T-cell (primary cell): ENCODE measurements around the gene C10orf90. TPM values are rescaled to one million over a fixed set of nuclear protein-coding genes. Genes with fewer than 3 reads are reported as not detected.

Experiments
- ATAC-seq, 4 experiments: fragments of 200-7000 bp in 3 of 4; fragments of 150-1000 bp in 1 of 4; cut with Tn5 transposase; replicated peaks in 1 of 4; 1 replicate in 3 of 4; 2 replicates in 1 of 4; pipeline ENCODE4 v1.10.0; 2021; ENCODE audit warnings: moderate library complexity in 3 of 4, mild to moderate bottlenecking in 2 of 4, moderate number of reproducible peaks in 1 of 4
- CTCF ChIA-PET, 2 donors: fragments of 300-600 bp; sonication (Branson Sonifier 250); formaldehyde crosslinking; loops; one replicate each; lab custom pipeline; 2022; ENCODE audit warnings: antibody characterized with exemption in 2 of 2; lab: Charles Lee
- POLR2A ChIA-PET, 2 donors: fragments of 300-600 bp; sonication (Branson Sonifier 250); formaldehyde crosslinking; loops; one replicate each; lab custom pipeline; 2022; ENCODE audit warnings: antibody characterized with exemption in 2 of 2; lab: Charles Lee
- DNase-seq, 35 experiments: peaks; one replicate each; pipeline versions ENCODE4 v3.0.0 to v3.0.0-alpha.2; 2013 to 2023
- H3K27ac ChIP-seq: one replicate; pipeline ENCODE4 v1.5.1; 2013; ENCODE audit warnings: low read length
- H3K27me3 ChIP-seq, 2 experiments: replicated peaks in 1 of 2; 1 replicate in 1 of 2; 2 replicates in 1 of 2; pipeline versions ENCODE4 v1.6.1 to v1.7.0; 2013; ENCODE audit warnings: low read length in 1 of 2, mixed read lengths in 1 of 2; ENCODE audit not compliant: control insufficient read depth in 2 of 2, insufficient read depth in 2 of 2; ENCODE audit errors: extremely low read depth in 1 of 2
- H3K36me3 ChIP-seq, 2 donors: 1 replicate in 1 of 2; 2 replicates in 1 of 2; pipeline versions ENCODE4 v1.6.1 to v1.7.0; 2013; ENCODE audit warnings: low read length in 1 of 2; ENCODE audit not compliant: control insufficient read depth in 2 of 2, insufficient read depth in 1 of 2; ENCODE audit errors: extremely low read depth in 1 of 2
- H3K4me1 ChIP-seq, 2 experiments: 1 replicate in 1 of 2; 2 replicates in 1 of 2; pipeline versions ENCODE4 v1.6.1 to v1.7.0; 2013; ENCODE audit warnings: low read length in 2 of 2, mixed read lengths in 1 of 2; ENCODE audit not compliant: insufficient read depth in 2 of 2, control insufficient read depth in 1 of 2; ENCODE audit errors: extremely low read depth in 1 of 2
- H3K4me3 ChIP-seq, 2 donors: 1 replicate in 1 of 2; 2 replicates in 1 of 2; pipeline versions ENCODE4 v1.5.1 to v1.7.0; 2013; ENCODE audit warnings: mild to moderate bottlenecking in 2 of 2, low read length in 1 of 2, moderate library complexity in 1 of 2; ENCODE audit not compliant: control insufficient read depth in 1 of 2; ENCODE audit errors: extremely low read depth in 1 of 2
- H3K9me3 ChIP-seq: 2 replicates; pipeline ENCODE4 v1.7.0; 2013
- H3K27ac Mint-ChIP-seq, 2 donors: one replicate each; pipeline ENCODE4 v1.8.0; 2020 to 2021; ENCODE audit warnings: mild to moderate bottlenecking in 2 of 2, mixed read lengths in 2 of 2
- H3K27me3 Mint-ChIP-seq, 2 donors: one replicate each; pipeline ENCODE4 v1.8.0; 2021 to 2022; ENCODE audit warnings: mixed read lengths in 2 of 2
- H3K36me3 Mint-ChIP-seq: one replicate; pipeline ENCODE4 v1.8.0; 2021; ENCODE audit warnings: mixed read lengths
- H3K4me1 Mint-ChIP-seq, 3 donors: one replicate each; pipeline ENCODE4 v1.8.0; 2020 to 2022; ENCODE audit warnings: mixed read lengths in 3 of 3, mild to moderate bottlenecking in 1 of 3
- H3K4me3 Mint-ChIP-seq, 3 donors: one replicate each; pipeline ENCODE4 v1.8.0; 2020 to 2022; ENCODE audit warnings: mild to moderate bottlenecking in 3 of 3, mixed read lengths in 3 of 3, moderate library complexity in 3 of 3
- H3K9me3 Mint-ChIP-seq, 3 donors: one replicate each; pipeline ENCODE4 v1.8.0; 2020 to 2022; ENCODE audit warnings: mixed read lengths in 3 of 3
- WGBS: methylation state at CpG from one replicate; pipeline ENCODE4 v1.1.5; 2013; ENCODE audit warnings: missing lambda C conversion rate; ENCODE audit not compliant: insufficient coverage; 5-methylcytosine and 5-hydroxymethylcytosine counted together
- total RNA-seq, 35 experiments: library from RNA in 6 of 35; stranded (reverse) in 6 of 35; fragments of 120-200 nt in 1 of 35; gene quantifications; one replicate each; pipeline versions ENCODE4 v1.2.1 to v1.2.4 and lab custom pipeline; 2013 to 2026

The C10orf90 gene
- total RNA-seq, 5 donors from 2014 or later (not counting 1 experiment from before 2014, with no cell fraction given) = not detected

DNA sequence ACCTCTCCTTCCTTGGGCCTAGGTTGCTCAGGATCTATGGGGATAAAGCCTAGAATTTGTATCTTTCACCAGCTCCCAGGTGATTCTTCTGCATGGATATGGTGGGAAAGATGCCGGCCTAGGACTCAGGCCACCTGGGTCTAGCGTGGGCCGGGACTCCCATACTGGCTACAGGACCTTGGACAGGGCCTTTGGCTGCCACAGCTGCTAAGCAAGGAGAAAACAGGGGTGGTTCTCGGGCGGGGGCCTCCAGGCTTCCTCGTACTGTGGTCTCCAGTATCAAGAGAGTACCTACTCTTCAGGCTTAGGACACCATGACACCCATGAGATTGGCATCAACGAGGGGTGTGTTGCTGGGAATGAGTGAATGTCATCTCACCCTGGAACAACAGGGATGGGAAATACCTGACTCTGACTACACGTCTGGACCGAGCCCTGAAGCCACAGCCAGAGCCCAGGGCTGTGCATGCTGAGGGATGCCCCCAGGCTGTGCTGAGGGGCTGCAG lies 161.9 kb downstream of the C10orf90 start:
- Histone ChIP-seq H3K4me1 (no peaks in the 10 kb centered on the region), H3K4me3 (no peak overlapping the region), H3K9me3 (no peaks in the 10 kb centered on the region), H3K27ac (no peak overlapping the region), H3K27me3 (peaks cover 0 to 3% of the 10 kb centered on the region in 2 experiments), H3K36me3 (no peaks in the 10 kb centered on the region)
- Mint-ChIP-seq H3K4me1 (no peaks in the 10 kb centered on the region), H3K27me3 (no peaks in the 10 kb centered on the region), H3K4me3 (no peak overlapping the region), H3K9me3 (no peaks in the 10 kb centered on the region), H3K27ac (no peak overlapping the region), H3K36me3 (no peaks in the 10 kb centered on the region)
- ATAC-seq (no peak), DNase-seq (no peak)
- 67% methylated on average over 8 of the region's 9 CpGs for WGBS
- CTCF ChIA-PET = no interaction called here
- POLR2A ChIA-PET = no interaction called here

DNA sequence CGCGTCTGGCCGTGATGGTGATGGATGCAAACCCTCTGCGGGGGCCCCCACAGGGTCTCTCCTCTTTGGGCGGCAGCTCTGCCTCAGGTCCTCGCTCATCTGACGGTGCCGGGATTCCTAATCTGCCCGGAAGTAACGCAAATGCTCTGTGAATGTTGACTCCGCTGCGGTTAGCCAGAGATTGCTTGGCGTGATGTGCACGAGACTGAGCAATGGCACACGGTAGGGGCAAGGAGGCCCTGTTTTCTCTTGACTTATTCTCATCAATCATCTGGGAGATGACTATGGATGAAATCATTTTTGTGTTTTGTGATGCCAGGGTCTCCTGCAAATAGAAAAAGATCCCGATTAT lies 165.8 kb downstream of the C10orf90 start:
- Mint-ChIP-seq H3K36me3 (no peaks in the 10 kb centered on the region), H3K27me3 (no peaks in the 10 kb centered on the region), H3K9me3 (no peaks in the 10 kb centered on the region), H3K4me3 (no peak overlapping the region), H3K4me1 (no peaks in the 10 kb centered on the region), H3K27ac (no peak overlapping the region)
- Histone ChIP-seq H3K27ac (no peak overlapping the region), H3K9me3 (no peaks in the 10 kb centered on the region), H3K27me3 (peaks cover 0 to 3% of the 10 kb centered on the region in 2 experiments), H3K4me1 (no peaks in the 10 kb centered on the region), H3K36me3 (no peaks in the 10 kb centered on the region), H3K4me3 (no peak overlapping the region)
- POLR2A ChIA-PET = no interaction called here
- CTCF ChIA-PET = no interaction called here
- ATAC-seq (no peak), DNase-seq (no peak)
- 98% methylated on average over 8 of the region's 16 CpGs for WGBS

DNA sequence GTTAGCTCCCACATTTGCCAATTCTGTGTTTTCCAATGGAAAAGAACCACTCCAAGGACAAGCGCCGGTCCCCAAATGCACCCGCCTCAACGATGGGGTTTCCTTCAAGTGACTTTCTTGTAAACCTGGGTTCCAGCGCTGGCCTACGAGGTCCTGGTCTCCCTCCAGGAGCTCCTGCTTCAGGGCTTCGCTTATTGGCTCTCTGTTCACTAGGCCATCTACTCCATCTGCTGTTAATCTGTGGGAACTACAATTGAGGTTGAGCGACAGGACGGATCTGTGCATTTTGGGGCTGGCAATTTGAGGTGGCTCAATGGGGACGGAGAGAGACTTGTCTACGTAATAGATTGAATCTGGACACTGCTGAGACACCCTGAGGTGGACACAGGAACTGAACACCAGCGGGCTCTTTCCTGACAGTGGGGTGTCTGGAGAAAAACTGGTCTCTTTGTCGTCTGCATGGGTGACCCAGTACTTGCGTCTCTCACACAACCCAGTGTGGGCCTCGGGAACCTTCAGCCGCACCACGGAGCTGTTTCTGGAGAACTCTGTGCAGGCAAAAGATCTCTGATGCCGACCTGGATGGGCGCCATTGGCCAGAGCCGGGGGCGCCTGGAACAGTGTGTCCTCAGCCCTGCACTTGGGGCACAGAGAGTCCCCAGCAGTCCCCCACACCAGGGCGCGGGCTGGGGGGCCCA lies 166.3 kb downstream of the C10orf90 start:
- ATAC-seq (no peak), DNase-seq (peak in 1 of 35 experiments; percentile 43)
- Mint-ChIP-seq H3K27ac (no peak overlapping the region), H3K4me3 (no peak overlapping the region), H3K4me1 (no peaks in the 10 kb centered on the region), H3K27me3 (no peaks in the 10 kb centered on the region), H3K9me3 (no peaks in the 10 kb centered on the region), H3K36me3 (no peaks in the 10 kb centered on the region)
- CTCF ChIA-PET = interaction anchor here in 1 of 2 donors (0.6 kb wide), 1 partner anchor 27 kb away, joined by 3 read pairs; no protein-coding TSS in a partner anchor
- POLR2A ChIA-PET = no interaction called here
- H3K9me3 ChIP-seq = no peaks in the 10 kb centered on the region
- H3K4me3 ChIP-seq = no peak overlapping the region
- H3K27me3 ChIP-seq = peaks cover 0 to 3% of the 10 kb centered on the region in 2 experiments
- no peak overlapping the region for H3K27ac ChIP-seq
- no peaks in the 10 kb centered on the region for H3K4me1 ChIP-seq
- WGBS = 62% methylated on average over 23 of the region's 23 CpGs
- H3K36me3 ChIP-seq = no peaks in the 10 kb centered on the region

DNA sequence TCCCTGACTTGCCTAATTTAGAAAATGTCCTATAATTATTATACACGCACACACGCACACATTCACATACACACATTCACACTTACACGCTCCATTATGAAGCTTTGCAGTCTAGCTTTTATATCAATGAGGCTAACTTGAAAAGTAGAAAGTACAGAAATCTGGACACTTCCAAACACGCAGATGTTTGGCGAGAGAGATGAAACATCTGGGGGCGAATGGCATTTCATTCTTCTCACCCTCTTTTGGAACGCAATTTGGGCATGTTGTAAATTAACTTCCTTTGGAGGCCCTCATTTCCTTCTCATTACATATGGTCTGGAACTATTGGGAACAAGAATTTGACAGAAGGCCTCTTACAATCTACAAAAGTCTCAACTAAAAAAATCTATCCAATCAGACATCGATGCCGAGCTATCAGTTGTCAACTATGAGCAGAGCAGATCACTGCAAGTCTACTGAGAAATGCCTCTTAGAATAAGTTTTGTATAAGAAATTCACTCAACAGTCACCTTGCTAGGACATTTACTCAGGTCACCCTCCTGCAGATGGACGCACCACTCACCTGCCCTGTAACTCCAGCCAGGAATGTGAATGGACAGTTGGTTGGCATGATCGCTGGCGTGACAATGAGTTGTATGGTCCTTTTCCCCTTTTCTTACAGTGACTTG lies 167.0 kb downstream of the C10orf90 start:
- Mint-ChIP-seq H3K9me3 (no peaks in the 10 kb centered on the region), H3K36me3 (no peaks in the 10 kb centered on the region), H3K27me3 (no peaks in the 10 kb centered on the region), H3K4me3 (no peak overlapping the region), H3K4me1 (no peaks in the 10 kb centered on the region), H3K27ac (no peak overlapping the region)
- ATAC-seq (no peak), DNase-seq (no peak)
- Histone ChIP-seq H3K4me3 (no peak overlapping the region), H3K4me1 (no peaks in the 10 kb centered on the region), H3K36me3 (no peaks in the 10 kb centered on the region), H3K9me3 (no peaks in the 10 kb centered on the region), H3K27ac (no peak overlapping the region), H3K27me3 (peaks cover 0 to 3% of the 10 kb centered on the region in 2 experiments)
- 100% methylated on average over 5 of the region's 12 CpGs for WGBS
- ChIA-PET CTCF (interaction anchor here in 1 of 2 donors (0.6 kb wide), 1 partner anchor 28 kb away, joined by 3 read pairs; no protein-coding TSS in a partner anchor), POLR2A (interaction anchor here in 1 of 2 donors (0.6 kb wide), 1 partner anchor 99 kb away, joined by 9 read pairs; no protein-coding TSS in a partner anchor)

DNA sequence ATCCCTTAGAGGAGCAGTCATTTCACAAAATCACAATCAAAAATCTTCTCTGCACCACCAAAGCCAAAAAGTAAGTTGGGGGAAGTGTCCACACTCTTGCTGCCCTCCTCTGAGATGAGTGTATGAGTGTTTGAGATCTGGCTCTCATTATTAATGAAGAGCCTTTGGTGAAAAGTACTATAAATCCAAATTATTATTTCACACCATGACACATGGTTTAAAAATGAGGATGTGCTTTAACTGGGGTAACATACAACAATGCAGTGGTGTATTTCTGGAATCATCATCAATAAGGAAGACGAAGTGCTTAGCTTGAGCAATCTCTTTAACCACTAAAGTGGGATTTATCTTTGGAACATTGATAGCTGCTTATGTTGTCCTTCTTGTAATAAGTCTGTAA lies 168.1 kb downstream of the C10orf90 start:
- H3K27ac ChIP-seq = no peak overlapping the region

DNA sequence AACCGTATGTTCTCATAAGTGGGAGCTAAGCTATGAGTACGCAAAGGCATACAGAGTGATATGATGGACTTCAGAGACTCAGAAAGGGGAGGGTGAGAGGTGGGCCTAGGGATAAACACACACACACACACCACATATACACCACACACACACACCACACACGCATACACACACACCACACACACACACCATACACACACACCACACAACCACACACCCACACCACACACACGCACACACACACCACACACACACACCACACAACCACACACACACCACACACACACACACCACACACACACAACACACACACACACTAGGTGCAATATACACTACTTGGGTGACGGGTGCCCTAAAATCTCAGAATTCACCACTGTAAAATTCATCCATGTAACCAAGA lies 168.7 kb downstream of the C10orf90 start:
- Histone ChIP-seq H3K4me1 (no peaks in the 10 kb centered on the region), H3K27ac (no peak overlapping the region), H3K4me3 (no peak overlapping the region), H3K36me3 (no peaks in the 10 kb centered on the region), H3K9me3 (no peaks in the 10 kb centered on the region), H3K27me3 (peaks cover 0 to 3% of the 10 kb centered on the region in 2 experiments)
- no peaks in the 10 kb centered on the region for H3K36me3 Mint-ChIP-seq
- H3K27me3 Mint-ChIP-seq = peaks cover 0 to 3% of the 10 kb centered on the region in 2 donors
- no peaks in the 10 kb centered on the region for H3K9me3 Mint-ChIP-seq
- no peak overlapping the region for H3K4me3 Mint-ChIP-seq
- DNase-seq (no peak), ATAC-seq (no peak)
- CTCF ChIA-PET = no interaction called here
- POLR2A ChIA-PET = no interaction called here
- H3K27ac Mint-ChIP-seq = no peak overlapping the region
- WGBS = 96% methylated on average over 2 of the region's 5 CpGs
- no peaks in the 10 kb centered on the region for H3K4me1 Mint-ChIP-seq

More for the DNA sequence above, 168.1 kb downstream of the C10orf90 start:
- Mint-ChIP-seq H3K4me1 (no peaks in the 10 kb centered on the region), H3K27ac (no peak overlapping the region), H3K9me3 (no peaks in the 10 kb centered on the region), H3K36me3 (no peaks in the 10 kb centered on the region), H3K4me3 (no peak overlapping the region), H3K27me3 (no peaks in the 10 kb centered on the region)
- H3K9me3 ChIP-seq = no peaks in the 10 kb centered on the region
- H3K36me3 ChIP-seq = no peaks in the 10 kb centered on the region
- CTCF ChIA-PET = no interaction called here
- ATAC-seq (no peak), DNase-seq (no peak)
- H3K27me3 ChIP-seq = peaks cover 0 to 3% of the 10 kb centered on the region in 2 experiments
- no peaks in the 10 kb centered on the region for H3K4me1 ChIP-seq
- POLR2A ChIA-PET = interaction anchor here in 1 of 2 donors (0.6 kb wide), 1 partner anchor 210 kb away, joined by 3 read pairs; no protein-coding TSS in a partner anchor
- WGBS = no CpG with 5 or more reads among the region's 1 CpG
- H3K4me3 ChIP-seq = no peak overlapping the region
